Endothelial cell of umbilical vein (primary cell): ENCODE measurements around the gene MOB3C.

Experiments
- CTCF ChIP-seq, 2 donors: IDR thresholded peaks; 1 replicate in 1 of 2; 2 replicates in 1 of 2; pipeline ENCODE4 v1.5.1; 2011; ENCODE audit warnings: low read length in 2 of 2, mild to moderate bottlenecking in 2 of 2, moderate library complexity in 2 of 2, control low read depth in 1 of 2, inconsistent platforms in 1 of 2, low read depth in 1 of 2; ENCODE audit not compliant: insufficient read depth in 1 of 2; ENCODE audit errors: extremely low read depth in 1 of 2
- EZH2 ChIP-seq: IDR thresholded peaks from 2 replicates; pipeline ENCODE4 v1.6.1; 2012; ENCODE audit warnings: borderline replicate concordance, low read depth, mild to moderate bottlenecking, moderate library complexity, low read length, inconsistent platforms; ENCODE audit not compliant: severe bottlenecking
- JUN ChIP-seq: IDR thresholded peaks from 2 replicates; pipeline ENCODE4 v1.6.1; 2011; ENCODE audit warnings: borderline replicate concordance, low read depth; ENCODE audit not compliant: insufficient read length, insufficient read depth
- MYC ChIP-seq: IDR thresholded peaks from one replicate; pipeline ENCODE4 v1.6.1; 2011; ENCODE audit warnings: mild to moderate bottlenecking, low read depth, low read length
- POLR2A ChIP-seq: IDR thresholded peaks from 2 replicates; pipeline ENCODE4 v1.6.1; 2012; ENCODE audit warnings: low read depth, mild to moderate bottlenecking, control low read depth, low read length
- POLR2AphosphoS5 ChIP-seq: IDR thresholded peaks from 2 replicates; pipeline ENCODE4 v1.6.1; 2012; ENCODE audit warnings: low read depth, mild to moderate bottlenecking, control low read depth, low read length, moderate library complexity; ENCODE audit not compliant: insufficient read depth

- no peak for TF ChIP-seq EZH2
- no peak for TF ChIP-seq CTCF (IDR thresholded peaks at IDR 0.05; ENCODE audit: extremely low read depth in 1 of 2, insufficient read depth in 1 of 2, low read depth in 1 of 2, low read length in 2 of 2)
- TF ChIP-seq MYC = no peak
- TF ChIP-seq POLR2A = no peak
- no peak for TF ChIP-seq JUN
- no peak for TF ChIP-seq POLR2AphosphoS5
Measured at GRCh38 chr1:46613661-46614603, 2.7 kb downstream of the MOB3C start.
